ENCODE results near the gene OR2A2.

OR2A2 gene

GRCh38 chr7:144144426-144144825, 35.0 kb downstream of the OR2A2 start:
- no peak for DNase-seq

DNA sequence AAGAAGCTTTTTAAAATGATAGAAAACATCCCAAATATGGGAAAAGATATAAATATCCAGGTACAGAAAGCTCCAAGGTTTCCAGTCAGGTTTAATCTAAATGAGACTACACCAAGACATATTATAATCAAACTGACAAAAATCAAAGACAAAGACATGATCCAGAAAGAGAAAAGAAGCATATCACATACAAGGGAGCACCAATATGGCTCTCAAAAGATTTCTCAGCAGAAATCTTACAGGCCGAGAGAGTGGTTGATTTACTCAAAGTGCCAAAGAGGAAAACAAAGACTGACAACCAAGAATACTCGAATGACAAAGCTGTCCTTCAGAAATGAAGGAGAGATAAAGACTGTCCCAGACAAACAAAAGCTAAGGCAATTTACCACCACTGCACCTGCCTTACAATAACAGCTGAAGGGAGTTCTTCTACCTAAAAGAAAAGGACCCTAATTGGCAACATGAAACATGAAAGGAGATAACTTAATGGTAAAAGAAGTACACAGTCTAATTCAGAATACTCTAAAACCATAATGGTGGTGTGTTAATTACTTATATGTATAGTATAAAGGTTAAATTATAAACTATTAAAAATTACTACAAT, 38.9 kb downstream of the OR2A2 start:
- no peak for DNase-seq

- no peak for DNase-seq
Measured at GRCh38 chr7:144158861-144159260, 49.5 kb downstream of the OR2A2 start.
